ENCODE results near the gene MEIOC.
"Not testable (repeated sequence)": the region's sequence is repeated elsewhere in the genome, so short reads cannot be mapped to it uniquely, and the experiment has no call there.

Gene MEIOC

DNA sequence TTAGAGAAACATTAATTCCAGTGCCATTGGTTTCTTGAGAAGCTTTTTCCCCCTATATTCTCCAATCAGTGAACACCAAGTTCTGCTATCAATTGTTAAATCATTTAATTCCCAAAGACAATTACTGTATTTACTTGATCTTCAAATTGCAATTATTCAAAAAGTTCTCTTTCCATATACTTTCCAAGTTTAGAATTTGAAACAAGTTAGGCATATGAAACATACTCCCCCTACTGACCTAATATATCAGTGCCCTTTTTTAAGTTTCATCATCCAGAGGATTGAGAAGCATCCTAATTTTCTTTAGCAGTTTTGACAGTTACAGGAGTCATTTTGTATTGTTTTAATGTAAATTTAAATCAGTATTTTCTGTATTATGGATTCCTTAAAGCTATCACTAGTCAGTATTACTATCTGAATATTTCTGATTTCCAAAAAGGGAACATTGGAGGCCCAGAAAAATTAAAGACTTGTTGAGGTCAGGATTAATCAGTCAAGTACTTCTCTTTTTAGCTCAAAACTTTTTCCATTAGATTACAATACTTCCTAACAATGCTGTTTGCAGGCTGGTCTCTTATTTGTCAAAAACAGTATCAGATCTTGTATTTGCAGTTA is 16.3 kb downstream of the MEIOC start:
- Histone ChIP-seq H3K9me3 (ENCODE audit: control insufficient read depth, low read length) (no peaks in the 10 kb centered on the region), H3K27ac (ENCODE audit: insufficient read depth, low read depth, low read length, poor library complexity, severe bottlenecking) (no peak overlapping the region), H3K4me3 (ENCODE audit: insufficient read depth, low read depth, low read length) (no peak overlapping the region), H3K4me1 (ENCODE audit: control insufficient read depth, insufficient read depth, low read length) (no peaks in the 10 kb centered on the region), H3K36me3 (ENCODE audit: control insufficient read depth, insufficient read depth, low read length) (no peaks in the 10 kb centered on the region), H3K27me3 (ENCODE audit: control insufficient read depth, insufficient read depth, low read length, poor library complexity, severe bottlenecking) (no peaks in the 10 kb centered on the region)

DNA sequence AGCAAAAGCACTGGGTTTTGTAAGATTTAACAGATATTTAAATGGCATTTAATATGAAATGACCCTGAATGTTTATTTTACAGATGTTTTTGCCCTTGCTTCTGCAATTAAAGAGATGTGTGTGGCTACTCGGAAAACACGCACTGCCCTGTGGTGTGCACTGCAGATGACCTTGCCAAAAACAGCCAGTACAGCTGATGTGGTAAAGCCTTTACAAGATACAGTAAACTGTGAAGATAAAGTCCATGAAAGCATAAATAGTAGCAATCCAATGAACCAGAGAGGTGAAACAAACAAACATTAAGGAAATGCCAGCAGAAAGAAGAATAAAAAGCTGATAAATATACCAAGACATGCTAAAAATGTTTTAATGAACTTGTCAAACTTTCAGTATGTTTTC is 17.6 kb downstream of the MEIOC start:
- no peaks in the 10 kb centered on the region for H3K9me3 ChIP-seq (ENCODE audit: control insufficient read depth, low read length)
- H3K36me3 ChIP-seq (ENCODE audit: control insufficient read depth, insufficient read depth, low read length) = no peaks in the 10 kb centered on the region
- WGBS, 2 experiments = 95 to 98% methylated on average over 2 of the region's 2 CpGs

DNA sequence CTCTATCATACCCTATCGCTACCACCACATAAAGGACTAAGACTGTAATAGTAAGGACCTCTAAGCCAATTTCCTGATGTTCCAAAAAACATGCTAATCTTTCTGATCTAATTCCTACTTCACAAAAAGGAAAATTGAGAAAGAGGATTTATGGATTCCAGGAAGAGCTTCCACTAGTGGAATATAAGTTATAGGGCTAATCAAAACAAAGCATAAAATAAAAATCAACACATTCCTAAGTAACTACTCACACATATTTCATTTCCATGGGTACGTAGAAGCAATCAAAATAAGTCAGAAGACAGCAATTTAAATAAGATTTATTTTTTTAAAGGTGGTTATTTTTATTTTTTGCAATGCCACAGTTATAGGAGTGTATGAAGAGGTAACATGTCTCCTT is 20.9 kb downstream of the MEIOC start:
- H3K36me3 ChIP-seq (ENCODE audit: control insufficient read depth, insufficient read depth, low read length) = peaks cover 11% of the 10 kb centered on the region
- H3K27ac ChIP-seq (ENCODE audit: insufficient read depth, low read depth, low read length, poor library complexity, severe bottlenecking) = no peak overlapping the region
- H3K9me3 ChIP-seq (ENCODE audit: control insufficient read depth, low read length) = no peaks in the 10 kb centered on the region
- no peaks in the 10 kb centered on the region for H3K4me1 ChIP-seq (ENCODE audit: control insufficient read depth, insufficient read depth, low read length)
- no peak overlapping the region for H3K4me3 ChIP-seq (ENCODE audit: insufficient read depth, low read depth, low read length)
- 80 to 100% methylated on average over 1 to 2 of the region's 2 CpGs for WGBS, 2 experiments
- no peaks in the 10 kb centered on the region for H3K27me3 ChIP-seq (ENCODE audit: control insufficient read depth, insufficient read depth, low read length, poor library complexity, severe bottlenecking)

More for the DNA sequence above, 17.6 kb downstream of the MEIOC start:
- Histone ChIP-seq H3K27ac (ENCODE audit: insufficient read depth, low read depth, low read length, poor library complexity, severe bottlenecking) (no peak overlapping the region), H3K27me3 (ENCODE audit: control insufficient read depth, insufficient read depth, low read length, poor library complexity, severe bottlenecking) (no peaks in the 10 kb centered on the region), H3K4me1 (ENCODE audit: control insufficient read depth, insufficient read depth, low read length) (no peaks in the 10 kb centered on the region), H3K4me3 (ENCODE audit: insufficient read depth, low read depth, low read length) (no peak overlapping the region)

DNA sequence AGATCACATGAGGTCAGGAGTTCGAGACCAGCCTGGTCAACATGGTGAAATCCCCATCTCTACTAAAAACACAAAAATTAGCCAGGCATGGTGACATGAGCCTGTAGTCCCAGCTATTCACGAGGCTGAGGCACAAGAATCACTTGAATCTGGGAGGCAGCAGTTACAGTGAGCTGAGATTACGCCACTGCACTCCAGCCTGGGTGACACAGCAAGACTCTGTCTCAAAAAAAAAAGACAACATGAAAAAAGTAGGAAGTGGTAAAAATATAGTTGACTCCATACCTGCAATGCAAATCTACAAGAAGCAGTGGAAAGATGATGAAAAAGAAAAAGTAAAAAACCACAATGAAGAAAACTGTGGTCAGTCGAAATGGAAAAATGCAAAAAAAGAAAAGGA is 27.0 kb downstream of the MEIOC start:
- not testable (repeated sequence) for H3K4me1 ChIP-seq (ENCODE audit: control insufficient read depth, insufficient read depth, low read length); H3K9me3 ChIP-seq (ENCODE audit: control insufficient read depth, low read length); H3K4me3 ChIP-seq (ENCODE audit: insufficient read depth, low read depth, low read length); H3K27ac ChIP-seq (ENCODE audit: insufficient read depth, low read depth, low read length, poor library complexity, severe bottlenecking); H3K27me3 ChIP-seq (ENCODE audit: control insufficient read depth, insufficient read depth, low read length, poor library complexity, severe bottlenecking)
- peaks cover 11% of the 10 kb centered on the region for H3K36me3 ChIP-seq (ENCODE audit: control insufficient read depth, insufficient read depth, low read length)
- 91 to 94% methylated on average over 4 of the region's 4 CpGs for WGBS, 2 experiments

DNA sequence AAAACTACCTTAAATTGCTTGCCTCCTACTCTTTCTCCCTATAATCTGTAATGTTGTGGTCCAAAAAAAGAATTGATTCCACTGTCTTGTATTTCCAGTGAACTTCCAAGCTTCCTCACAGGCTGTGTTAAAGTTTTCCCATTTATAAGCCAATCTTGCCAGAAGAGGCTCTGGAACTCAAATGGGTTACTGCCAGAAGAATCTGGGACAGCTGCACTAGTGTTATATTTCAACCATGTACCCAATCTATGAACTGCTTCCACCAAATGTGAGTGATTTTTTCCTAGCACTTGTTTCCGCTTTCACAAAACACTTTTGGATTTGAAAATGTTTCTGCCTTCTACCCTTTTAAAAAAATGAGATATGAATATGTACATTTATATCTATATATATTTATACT is 31.5 kb downstream of the MEIOC start:
- H3K27ac ChIP-seq (ENCODE audit: insufficient read depth, low read depth, low read length, poor library complexity, severe bottlenecking) = no peak overlapping the region
- H3K4me3 ChIP-seq (ENCODE audit: insufficient read depth, low read depth, low read length) = no peak overlapping the region
- H3K4me1 ChIP-seq (ENCODE audit: control insufficient read depth, insufficient read depth, low read length) = peaks cover 4% of the 10 kb centered on the region
- H3K27me3 ChIP-seq (ENCODE audit: control insufficient read depth, insufficient read depth, low read length, poor library complexity, severe bottlenecking) = no peaks in the 10 kb centered on the region
- WGBS, 2 experiments = 100% methylated on average over 1 of the region's 1 CpG; no CpG with 5 or more reads in 1 of the 2 experiments
- H3K36me3 ChIP-seq (ENCODE audit: control insufficient read depth, insufficient read depth, low read length) = no peaks in the 10 kb centered on the region
- no peaks in the 10 kb centered on the region for H3K9me3 ChIP-seq (ENCODE audit: control insufficient read depth, low read length)

DNA sequence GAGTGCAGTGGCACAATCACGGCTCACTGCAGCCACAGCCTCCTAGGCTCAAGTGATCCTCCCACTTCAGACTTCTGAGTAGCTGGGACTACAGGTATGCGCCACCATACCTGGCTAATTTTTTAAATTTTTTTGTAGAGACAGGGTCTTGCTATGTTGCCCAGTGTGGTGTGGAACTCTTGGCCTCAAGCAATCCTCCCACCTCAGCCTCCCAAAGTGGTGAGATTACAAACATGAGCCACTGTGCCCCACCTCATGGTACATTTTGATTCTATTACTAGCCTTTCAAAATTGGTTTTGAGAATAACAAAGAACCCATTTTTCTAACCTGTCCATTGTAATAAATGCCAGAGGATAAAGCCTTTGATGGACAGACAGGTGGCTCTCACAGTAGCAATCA is 31.9 kb downstream of the MEIOC start:
- 83 to 93% methylated on average over 2 of the region's 2 CpGs for WGBS, 2 experiments
- Histone ChIP-seq H3K4me1 (ENCODE audit: control insufficient read depth, insufficient read depth, low read length) (peaks cover 4% of the 10 kb centered on the region), H3K27me3 (ENCODE audit: control insufficient read depth, insufficient read depth, low read length, poor library complexity, severe bottlenecking) (no peaks in the 10 kb centered on the region), H3K4me3 (ENCODE audit: insufficient read depth, low read depth, low read length) (no peak overlapping the region), H3K36me3 (ENCODE audit: control insufficient read depth, insufficient read depth, low read length) (no peaks in the 10 kb centered on the region), H3K9me3 (ENCODE audit: control insufficient read depth, low read length) (no peaks in the 10 kb centered on the region), H3K27ac (ENCODE audit: insufficient read depth, low read depth, low read length, poor library complexity, severe bottlenecking) (no peak overlapping the region)

DNA sequence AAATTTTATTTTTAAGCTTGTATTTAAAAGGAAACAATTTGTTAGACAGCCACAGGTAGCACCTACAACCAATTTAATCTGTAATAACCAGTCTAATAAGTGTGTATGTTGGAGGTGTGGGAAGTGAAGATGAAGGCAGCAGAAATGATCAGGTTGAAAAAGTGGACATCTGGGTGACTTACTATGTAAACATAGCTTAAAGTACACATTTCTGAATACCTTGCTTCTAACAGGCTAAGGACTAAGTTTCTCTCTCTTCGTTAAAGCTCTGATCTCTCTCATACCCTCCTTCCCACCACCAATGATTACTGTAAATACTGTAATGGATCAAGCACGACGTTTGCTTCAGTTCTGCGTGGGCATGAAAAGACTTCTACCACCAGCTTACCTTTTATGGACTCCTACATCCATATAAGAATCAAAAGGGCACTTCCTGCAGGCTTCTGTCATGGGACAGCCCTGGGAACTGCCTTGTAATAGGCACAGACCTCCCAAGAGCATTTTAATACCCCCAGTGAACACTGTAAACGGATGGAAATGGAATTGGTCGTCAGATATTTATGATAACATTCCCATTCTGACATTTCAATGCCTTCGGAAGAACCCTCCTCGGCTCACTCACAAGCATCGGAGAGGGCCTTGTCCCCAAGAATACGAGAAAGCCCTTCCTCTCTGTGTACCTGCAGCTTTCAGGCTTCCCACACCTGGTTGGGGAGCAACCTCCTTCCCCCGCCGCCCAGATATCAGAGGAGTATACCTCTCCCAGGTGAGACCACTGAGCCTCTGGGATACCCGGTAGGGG is 32.6 kb downstream of the MEIOC start:
- H3K27ac ChIP-seq (ENCODE audit: insufficient read depth, low read depth, low read length, poor library complexity, severe bottlenecking) = peak overlapping the region; percentile 65

DNA sequence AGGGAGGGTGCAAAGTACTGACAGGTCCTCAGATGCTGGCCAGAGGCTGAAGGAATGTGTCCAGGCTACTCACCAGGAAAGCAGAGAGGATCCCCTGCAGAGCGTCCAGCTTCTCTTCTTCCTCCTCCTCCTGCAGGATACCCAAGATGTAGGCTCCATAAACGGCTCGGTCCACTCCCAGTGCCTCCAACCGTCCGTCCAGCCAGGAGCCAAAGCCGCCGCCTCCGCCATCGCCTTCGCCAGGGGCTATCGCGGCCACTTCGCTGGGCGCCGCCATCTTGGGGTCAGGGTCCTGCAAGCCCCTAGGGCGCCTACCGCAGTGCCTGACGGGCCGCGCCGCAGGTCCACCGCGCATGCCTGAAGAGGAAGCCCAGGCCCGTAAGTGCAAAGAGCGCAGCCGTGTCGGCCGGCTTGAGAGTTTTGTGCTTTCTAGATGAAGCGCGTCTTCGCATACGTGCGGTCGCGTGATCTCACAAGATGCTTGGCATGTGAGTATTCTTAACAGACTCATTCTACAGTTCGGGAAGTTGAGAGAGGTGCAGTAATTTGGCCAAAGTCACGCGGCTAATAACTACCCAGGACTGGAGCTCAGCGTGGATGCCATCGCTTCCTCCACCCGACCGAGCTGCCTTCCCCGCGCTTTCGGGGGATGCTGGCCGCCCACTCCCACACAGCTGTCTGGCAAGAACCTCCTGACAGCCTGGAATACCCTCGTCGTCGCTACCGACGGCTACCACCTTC is 33.4 kb downstream of the MEIOC start, which contains the start of gene CCDC43:
Gene CCDC43, minus strand, starts transcription at position 300 of the 741 bp plus-strand sequence. Its CDS starts 23 bp downstream, at position 277.
- Histone ChIP-seq H3K4me3 (ENCODE audit: insufficient read depth, low read depth, low read length) (peak within 1 kb of the TSS; percentile 89), H3K27ac (ENCODE audit: insufficient read depth, low read depth, low read length, poor library complexity, severe bottlenecking) (peak within 1 kb of the TSS; percentile 65), H3K9me3 (ENCODE audit: control insufficient read depth, low read length) (no peaks in the 10 kb centered on the region), H3K4me1 (ENCODE audit: control insufficient read depth, insufficient read depth, low read length) (peaks cover 4% of the 10 kb centered on the region), H3K27me3 (ENCODE audit: control insufficient read depth, insufficient read depth, low read length, poor library complexity, severe bottlenecking) (no peaks in the 10 kb centered on the region), H3K36me3 (ENCODE audit: control insufficient read depth, insufficient read depth, low read length) (no peaks in the 10 kb centered on the region)
- WGBS, 2 experiments = 1% methylated on average over 51 of the region's 51 CpGs

More for the DNA sequence above, 32.6 kb downstream of the MEIOC start:
- Histone ChIP-seq H3K9me3 (ENCODE audit: control insufficient read depth, low read length) (no peaks in the 10 kb centered on the region), H3K4me1 (ENCODE audit: control insufficient read depth, insufficient read depth, low read length) (peaks cover 4% of the 10 kb centered on the region), H3K4me3 (ENCODE audit: insufficient read depth, low read depth, low read length) (peak overlapping the region; percentile 89), H3K27me3 (ENCODE audit: control insufficient read depth, insufficient read depth, low read length, poor library complexity, severe bottlenecking) (no peaks in the 10 kb centered on the region), H3K36me3 (ENCODE audit: control insufficient read depth, insufficient read depth, low read length) (no peaks in the 10 kb centered on the region)
- 5 to 7% methylated on average over 13 of the region's 13 CpGs for WGBS, 2 experiments

DNA sequence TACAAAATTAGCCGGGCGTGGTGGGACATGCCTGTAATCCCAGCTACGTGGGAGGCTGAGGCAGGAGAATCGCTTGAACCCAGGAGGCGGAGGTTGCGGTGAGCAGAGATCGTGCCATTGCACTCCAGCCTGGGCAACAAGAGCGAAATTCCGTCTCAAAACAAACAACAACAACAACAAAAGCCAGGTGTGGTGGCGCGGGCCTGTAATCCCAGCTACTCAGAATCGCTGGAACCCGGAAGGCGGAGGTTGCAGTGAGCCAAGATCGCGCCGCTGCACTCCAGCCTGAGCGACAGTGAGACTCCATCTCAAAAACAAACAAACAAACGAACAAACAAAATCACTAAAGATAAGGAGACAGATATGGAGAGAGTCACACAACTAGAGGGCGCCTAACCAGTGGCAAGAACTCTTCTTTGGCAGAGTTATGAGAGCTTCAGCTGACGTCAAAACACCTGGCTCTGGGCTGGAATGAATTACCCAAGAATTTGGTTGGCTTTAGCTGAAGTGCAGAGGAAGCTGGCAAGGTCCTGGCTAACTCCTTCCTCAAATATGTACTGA is 34.6 kb downstream of the MEIOC start:
- 86 to 87% methylated on average over 21 of the region's 21 CpGs for WGBS, 2 experiments
- H3K36me3 ChIP-seq (ENCODE audit: control insufficient read depth, insufficient read depth, low read length); H3K27ac ChIP-seq (ENCODE audit: insufficient read depth, low read depth, low read length, poor library complexity, severe bottlenecking); H3K4me3 ChIP-seq (ENCODE audit: insufficient read depth, low read depth, low read length); H3K4me1 ChIP-seq (ENCODE audit: control insufficient read depth, insufficient read depth, low read length); H3K27me3 ChIP-seq (ENCODE audit: control insufficient read depth, insufficient read depth, low read length, poor library complexity, severe bottlenecking); H3K9me3 ChIP-seq (ENCODE audit: control insufficient read depth, low read length): not testable (repeated sequence)

DNA sequence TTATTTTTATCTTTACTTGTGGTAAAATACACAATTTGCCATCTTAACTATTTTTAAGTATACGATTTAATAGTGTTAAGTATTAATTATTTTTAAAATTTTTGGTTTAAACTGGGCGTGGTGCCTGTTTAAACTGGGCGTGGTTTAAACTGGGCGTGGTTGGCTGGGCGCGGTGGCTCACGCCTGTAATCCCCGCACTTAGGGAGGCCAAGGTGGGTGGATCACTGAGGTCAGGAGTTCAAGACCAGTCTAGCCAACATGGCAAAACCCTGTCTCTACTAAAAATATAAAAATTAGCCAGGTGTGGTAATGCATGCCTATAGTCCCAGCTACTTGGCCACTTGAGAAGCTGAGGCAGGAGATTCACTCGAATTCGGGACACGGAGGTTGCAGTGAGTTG is 37.3 kb downstream of the MEIOC start:
- H3K4me3 ChIP-seq (ENCODE audit: insufficient read depth, low read depth, low read length) = no peak overlapping the region
- H3K9me3 ChIP-seq (ENCODE audit: control insufficient read depth, low read length) = no peaks in the 10 kb centered on the region
- H3K36me3 ChIP-seq (ENCODE audit: control insufficient read depth, insufficient read depth, low read length) = no peaks in the 10 kb centered on the region
- no peak overlapping the region for H3K27ac ChIP-seq (ENCODE audit: insufficient read depth, low read depth, low read length, poor library complexity, severe bottlenecking)
- no peaks in the 10 kb centered on the region for H3K27me3 ChIP-seq (ENCODE audit: control insufficient read depth, insufficient read depth, low read length, poor library complexity, severe bottlenecking)
- WGBS, 2 experiments = 91 to 92% methylated on average over 10 to 11 of the region's 11 CpGs
- H3K4me1 ChIP-seq (ENCODE audit: control insufficient read depth, insufficient read depth, low read length) = peaks cover 1% of the 10 kb centered on the region

Data from ectodermal cell (in vitro differentiated cells).